Activated CD4-positive, alpha-beta memory T cell treated with anti-CD3 and anti-CD28 coated beads for 36 hours (primary cell): Measurements from ENCODE around the gene SPA17. TPM values are rescaled to one million over a fixed set of nuclear protein-coding genes. Genes with fewer than 3 reads are reported as not detected.

ENCODE experiments used
- CTCF ChIA-PET: fragments of 350-600 bp; sonication (Branson Sonifier 250); formaldehyde crosslinking; loops from one replicate; lab custom pipeline; 2021; ENCODE audit warnings: antibody characterized with exemption, inconsistent platforms; lab: Charles Lee
- POLR2A ChIA-PET: fragments of 350-600 bp; sonication (Branson Sonifier 250); formaldehyde crosslinking; loops from one replicate; lab custom pipeline; 2021; ENCODE audit warnings: antibody characterized with exemption; lab: Charles Lee
- DNase-seq: peaks from one replicate; pipeline ENCODE4 v3.0.0-alpha.2; 2020
- H3K27ac Mint-ChIP-seq: one replicate; pipeline ENCODE4 v1.8.0; 2021; ENCODE audit warnings: mixed read lengths
- H3K27me3 Mint-ChIP-seq: one replicate; pipeline ENCODE4 v1.8.0; 2021; ENCODE audit warnings: mixed read lengths
- H3K36me3 Mint-ChIP-seq: one replicate; pipeline ENCODE4 v1.8.0; 2021; ENCODE audit warnings: mixed read lengths
- H3K4me1 Mint-ChIP-seq: one replicate; pipeline ENCODE4 v1.8.0; 2021; ENCODE audit warnings: low read depth, mixed read lengths
- H3K4me3 Mint-ChIP-seq: one replicate; pipeline ENCODE4 v1.8.0; 2021; ENCODE audit warnings: mild to moderate bottlenecking, mixed read lengths
- H3K9me3 Mint-ChIP-seq: one replicate; pipeline ENCODE4 v1.8.0; 2021; ENCODE audit warnings: mixed read lengths
- intact Hi-C: fragments of 100-400 bp; cut with micrococcal nuclease; formaldehyde crosslinking; loops from one replicate; pipeline ENCODE4 v1.15.1; 2023
- total RNA-seq, 2 experiments: library from RNA; stranded (reverse); gene quantifications; one replicate each; pipeline ENCODE4 v1.2.3, GENCODE V29; 2021

Gene SPA17
- total RNA-seq, 2 experiments from 2014 or later: 5.0 to 6.7 TPM

DNA sequence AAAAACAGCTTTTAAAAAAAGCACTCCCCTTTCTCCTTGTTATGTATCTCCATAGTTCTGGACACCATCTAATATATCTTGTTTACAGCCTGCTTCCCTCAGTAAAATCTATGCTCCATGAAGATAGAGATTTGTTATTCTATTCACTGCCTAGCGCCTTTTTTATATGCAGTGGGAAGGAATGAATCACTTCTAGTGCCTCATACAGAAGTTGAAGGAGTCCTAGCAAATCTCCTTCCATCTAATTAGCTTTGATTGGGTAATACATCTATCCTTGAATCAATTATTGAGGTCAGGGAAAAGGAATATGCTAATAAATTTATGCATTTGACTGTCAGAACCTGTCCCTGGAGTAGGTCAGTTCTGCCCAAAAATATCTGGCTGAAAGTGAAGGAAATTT is 25.8 kb downstream of the SPA17 start:
- Mint-ChIP-seq H3K36me3 (no peaks in the 10 kb centered on the region), H3K4me1 (no peaks in the 10 kb centered on the region), H3K4me3 (no peak overlapping the region), H3K9me3 (no peaks in the 10 kb centered on the region), H3K27me3 (peaks cover 3% of the 10 kb centered on the region), H3K27ac (no peak overlapping the region)
- intact Hi-C loops: no loop called here
- DNase-seq: no peak
- POLR2A ChIA-PET: no interaction called here
- CTCF ChIA-PET: no interaction called here

GRCh38 chr11:124700028-124700427 is 26.3 kb downstream of the SPA17 start:
- Mint-ChIP-seq H3K36me3 (no peaks in the 10 kb centered on the region), H3K27ac (no peak overlapping the region), H3K4me3 (no peak overlapping the region), H3K27me3 (peaks cover 3% of the 10 kb centered on the region), H3K4me1 (no peaks in the 10 kb centered on the region), H3K9me3 (no peaks in the 10 kb centered on the region)
- ChIA-PET CTCF (interaction anchor here (1.2 kb wide), 1 partner anchor 31 kb away, joined by 4 read pairs; no protein-coding TSS in a partner anchor), POLR2A (interaction anchor here (0.8 kb wide), 1 partner anchor 164 kb away, joined by 3 read pairs; no protein-coding TSS in a partner anchor)
- no peak for DNase-seq
- intact Hi-C loops: no loop called here

GRCh38 chr11:124707829-124708228 is 34.1 kb downstream of the SPA17 start:
- H3K4me3 Mint-ChIP-seq: no peak overlapping the region
- ChIA-PET CTCF (no interaction called here), POLR2A (no interaction called here)
- H3K27ac Mint-ChIP-seq: no peak overlapping the region
- peaks cover 3% of the 10 kb centered on the region for H3K27me3 Mint-ChIP-seq
- peaks cover 8% of the 10 kb centered on the region for H3K9me3 Mint-ChIP-seq
- no peaks in the 10 kb centered on the region for H3K4me1 Mint-ChIP-seq
- DNase-seq: no peak
- H3K36me3 Mint-ChIP-seq: peaks cover 2% of the 10 kb centered on the region
- intact Hi-C loops: no loop called here

- POLR2A ChIA-PET: no interaction called here
- Mint-ChIP-seq H3K36me3 (peaks cover 2% of the 10 kb centered on the region), H3K4me1 (peaks cover 1% of the 10 kb centered on the region), H3K9me3 (peaks cover 8% of the 10 kb centered on the region), H3K27ac (no peak overlapping the region), H3K27me3 (peaks cover 15% of the 10 kb centered on the region), H3K4me3 (no peak overlapping the region)
- CTCF ChIA-PET: no interaction called here
- DNase-seq: no peak
- intact Hi-C loops: no loop called here
Observed at GRCh38 chr11:124712392-124712791, 38.7 kb downstream of the SPA17 start.

- Mint-ChIP-seq H3K27ac (no peak overlapping the region), H3K9me3 (no peaks in the 10 kb centered on the region), H3K4me3 (no peak overlapping the region), H3K36me3 (no peaks in the 10 kb centered on the region), H3K4me1 (peaks cover 11% of the 10 kb centered on the region), H3K27me3 (peaks cover 30% of the 10 kb centered on the region)
- ChIA-PET CTCF (interaction anchor here (1.9 kb wide), 1 partner anchor 47 kb away, joined by 10 read pairs; no protein-coding TSS in a partner anchor), POLR2A (no interaction called here)
- DNase-seq: no peak
- intact Hi-C loops: no loop called here
Observed at GRCh38 chr11:124716591-124716990, 42.9 kb downstream of the SPA17 start.

DNA sequence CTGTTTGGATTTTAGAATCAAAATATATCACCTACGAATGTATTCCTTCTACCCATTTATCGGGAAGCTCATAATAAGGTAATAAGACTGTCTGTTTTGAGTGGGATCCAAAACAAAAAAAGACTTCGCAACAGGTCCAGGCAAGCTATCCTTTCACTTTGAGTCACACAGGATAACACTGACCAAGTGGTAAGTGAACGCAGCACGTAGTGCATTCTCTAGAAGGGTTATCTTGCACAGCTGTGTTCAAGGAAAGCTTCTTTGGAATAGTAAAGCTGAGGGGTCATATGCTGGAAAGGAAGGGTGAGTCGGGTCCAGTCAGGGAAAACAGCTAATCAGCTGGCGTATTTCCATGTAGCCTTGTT is 43.7 kb downstream of the SPA17 start:
- Mint-ChIP-seq H3K27ac (no peak overlapping the region), H3K36me3 (no peaks in the 10 kb centered on the region), H3K27me3 (peaks cover 28% of the 10 kb centered on the region), H3K4me3 (peak overlapping the region; percentile 64), H3K9me3 (no peaks in the 10 kb centered on the region), H3K4me1 (peaks cover 15% of the 10 kb centered on the region)
- CTCF ChIA-PET: interaction anchor here (0.8 to 1.9 kb wide), 3 partner anchors 35 to 48 kb away, joined by 3 to 10 read pairs (median 5); partner anchors contain the start of gene VSIG2
- DNase-seq: no peak
- POLR2A ChIA-PET: no interaction called here
- intact Hi-C loops: no loop called here

GRCh38 chr11:124717786-124718651 is 44.3 kb downstream of the SPA17 start:
- POLR2A ChIA-PET: no interaction called here
- CTCF ChIA-PET: interaction anchor here (0.8 to 1.9 kb wide), 3 partner anchors 35 to 49 kb away, joined by 3 to 10 read pairs (median 5); partner anchors contain the start of gene VSIG2
- H3K36me3 Mint-ChIP-seq: no peaks in the 10 kb centered on the region
- H3K4me3 Mint-ChIP-seq: peak overlapping the region; percentile 64
- peak; percentile 33 for DNase-seq
- no peak overlapping the region for H3K27ac Mint-ChIP-seq
- peaks cover 20% of the 10 kb centered on the region for H3K4me1 Mint-ChIP-seq
- intact Hi-C loops: no loop called here
- no peaks in the 10 kb centered on the region for H3K9me3 Mint-ChIP-seq
- peaks cover 32% of the 10 kb centered on the region for H3K27me3 Mint-ChIP-seq

- H3K4me1 Mint-ChIP-seq: peaks cover 20% of the 10 kb centered on the region
- ChIA-PET POLR2A (no interaction called here), CTCF (interaction anchor here (1.2 kb wide), 1 partner anchor 34 kb away, joined by 5 read pairs; the partner anchor contains the start of gene VSIG2)
- DNase-seq: no peak
- H3K36me3 Mint-ChIP-seq: no peaks in the 10 kb centered on the region
- H3K27me3 Mint-ChIP-seq: peaks cover 32% of the 10 kb centered on the region
- no peak overlapping the region for H3K27ac Mint-ChIP-seq
- no peak overlapping the region for H3K4me3 Mint-ChIP-seq
- intact Hi-C loops: no loop called here
- H3K9me3 Mint-ChIP-seq: no peaks in the 10 kb centered on the region
Observed at GRCh38 chr11:124718801-124719200, 45.1 kb downstream of the SPA17 start.

DNA sequence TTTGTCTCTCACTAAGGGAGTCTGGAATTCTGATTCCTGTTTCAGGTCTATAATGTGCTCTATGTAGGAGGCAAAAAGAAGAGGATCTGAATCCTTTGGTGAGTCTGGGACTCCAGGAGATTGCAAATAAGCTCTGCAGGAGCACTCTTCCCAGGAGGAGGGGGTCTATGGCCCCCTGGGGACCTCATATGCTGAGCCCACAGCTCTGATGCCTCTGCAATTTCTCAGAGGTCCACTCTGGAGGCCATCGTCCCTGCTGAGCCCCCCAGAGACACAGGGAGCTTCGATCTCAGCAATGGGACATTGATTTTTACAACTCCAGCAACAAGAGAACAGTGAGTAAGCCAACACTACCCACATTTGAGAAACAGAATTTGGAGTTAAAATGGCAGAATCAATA is 45.8 kb downstream of the SPA17 start:
- intact Hi-C loops: no loop called here
- Mint-ChIP-seq H3K4me1 (peaks cover 20% of the 10 kb centered on the region), H3K36me3 (no peaks in the 10 kb centered on the region), H3K27me3 (peaks cover 32% of the 10 kb centered on the region), H3K4me3 (no peak overlapping the region), H3K27ac (no peak overlapping the region), H3K9me3 (no peaks in the 10 kb centered on the region)
- ChIA-PET POLR2A (no interaction called here), CTCF (no interaction called here)
- DNase-seq: no peak

GRCh38 chr11:124722176-124722575 is 48.5 kb downstream of the SPA17 start:
- ChIA-PET POLR2A (no interaction called here), CTCF (no interaction called here)
- Mint-ChIP-seq H3K4me3 (no peak overlapping the region), H3K9me3 (no peaks in the 10 kb centered on the region), H3K27me3 (peaks cover 27% of the 10 kb centered on the region), H3K4me1 (peaks cover 20% of the 10 kb centered on the region), H3K36me3 (no peaks in the 10 kb centered on the region), H3K27ac (no peak overlapping the region)
- DNase-seq: no peak
- intact Hi-C loops: no loop called here

GRCh38 chr11:124724979-124725718 is 51.4 kb downstream of the SPA17 start:
- ChIA-PET POLR2A (no interaction called here), CTCF (no interaction called here)
- Mint-ChIP-seq H3K27me3 (peaks cover 11% of the 10 kb centered on the region), H3K4me3 (no peak overlapping the region), H3K36me3 (no peaks in the 10 kb centered on the region), H3K27ac (no peak overlapping the region), H3K4me1 (peaks cover 9% of the 10 kb centered on the region), H3K9me3 (no peaks in the 10 kb centered on the region)
- intact Hi-C loops: no loop called here
- no peak for DNase-seq

GRCh38 chr11:124725719-124726105 is 52.0 kb downstream of the SPA17 start:
- DNase-seq: no peak
- peaks cover 11% of the 10 kb centered on the region for H3K27me3 Mint-ChIP-seq
- H3K27ac Mint-ChIP-seq: no peak overlapping the region
- no peaks in the 10 kb centered on the region for H3K9me3 Mint-ChIP-seq
- peaks cover 9% of the 10 kb centered on the region for H3K4me1 Mint-ChIP-seq
- ChIA-PET CTCF (no interaction called here), POLR2A (no interaction called here)
- no peak overlapping the region for H3K4me3 Mint-ChIP-seq
- intact Hi-C loops: no loop called here
- no peaks in the 10 kb centered on the region for H3K36me3 Mint-ChIP-seq
